Body of pancreas (tissue), 4 donors: ENCODE results near the gene PHF19.

Source experiments
- POLR2A ChIP-seq, 3 donors: fragments of 450-650 bp; IDR thresholded peaks; one replicate each; pipeline ENCODE4 v1.6.1; 2016; ENCODE audit warnings: antibody characterized with exemption in 3 of 3, mild to moderate bottlenecking in 2 of 3
- TF ChIP-seq, protein P1 (sequence below), 7 experiments: fragments of 450-650 bp in 4 of 7; fragments of 200-600 bp in 3 of 7; sonication (generic) in 3 of 7; IDR thresholded peaks; one replicate each; pipeline ENCODE4 v1.5.1; 2016 to 2019; ENCODE audit warnings: antibody characterized with exemption in 7 of 7

GRCh38 chr9:120862452-120862851 lies 14.5 kb downstream of the PHF19 start:
- TF ChIP-seq, protein P1, sequence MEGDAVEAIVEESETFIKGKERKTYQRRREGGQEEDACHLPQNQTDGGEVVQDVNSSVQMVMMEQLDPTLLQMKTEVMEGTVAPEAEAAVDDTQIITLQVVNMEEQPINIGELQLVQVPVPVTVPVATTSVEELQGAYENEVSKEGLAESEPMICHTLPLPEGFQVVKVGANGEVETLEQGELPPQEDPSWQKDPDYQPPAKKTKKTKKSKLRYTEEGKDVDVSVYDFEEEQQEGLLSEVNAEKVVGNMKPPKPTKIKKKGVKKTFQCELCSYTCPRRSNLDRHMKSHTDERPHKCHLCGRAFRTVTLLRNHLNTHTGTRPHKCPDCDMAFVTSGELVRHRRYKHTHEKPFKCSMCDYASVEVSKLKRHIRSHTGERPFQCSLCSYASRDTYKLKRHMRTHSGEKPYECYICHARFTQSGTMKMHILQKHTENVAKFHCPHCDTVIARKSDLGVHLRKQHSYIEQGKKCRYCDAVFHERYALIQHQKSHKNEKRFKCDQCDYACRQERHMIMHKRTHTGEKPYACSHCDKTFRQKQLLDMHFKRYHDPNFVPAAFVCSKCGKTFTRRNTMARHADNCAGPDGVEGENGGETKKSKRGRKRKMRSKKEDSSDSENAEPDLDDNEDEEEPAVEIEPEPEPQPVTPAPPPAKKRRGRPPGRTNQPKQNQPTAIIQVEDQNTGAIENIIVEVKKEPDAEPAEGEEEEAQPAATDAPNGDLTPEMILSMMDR (IDR thresholded peaks at IDR 0.05): no peak
- no peak for TF ChIP-seq POLR2A (IDR thresholded peaks at IDR 0.05)
